CD4-positive, alpha-beta T cell treated with Interleukin-4 for 1 hour (primary cell): ENCODE data around the gene HIP1R.
A peak's percentile ranks its signal among the peaks of the same experiment; 100 is the strongest.
"Not testable (repeated sequence)": the region's sequence is repeated elsewhere in the genome, so short reads cannot be mapped to it uniquely, and the experiment has no call there.

Source experiments
- DNase-seq, 2 donors: peaks; one replicate each; pipeline ENCODE4 v3.0.0-alpha.2; 2020 to 2022

HIP1R gene, protein sequence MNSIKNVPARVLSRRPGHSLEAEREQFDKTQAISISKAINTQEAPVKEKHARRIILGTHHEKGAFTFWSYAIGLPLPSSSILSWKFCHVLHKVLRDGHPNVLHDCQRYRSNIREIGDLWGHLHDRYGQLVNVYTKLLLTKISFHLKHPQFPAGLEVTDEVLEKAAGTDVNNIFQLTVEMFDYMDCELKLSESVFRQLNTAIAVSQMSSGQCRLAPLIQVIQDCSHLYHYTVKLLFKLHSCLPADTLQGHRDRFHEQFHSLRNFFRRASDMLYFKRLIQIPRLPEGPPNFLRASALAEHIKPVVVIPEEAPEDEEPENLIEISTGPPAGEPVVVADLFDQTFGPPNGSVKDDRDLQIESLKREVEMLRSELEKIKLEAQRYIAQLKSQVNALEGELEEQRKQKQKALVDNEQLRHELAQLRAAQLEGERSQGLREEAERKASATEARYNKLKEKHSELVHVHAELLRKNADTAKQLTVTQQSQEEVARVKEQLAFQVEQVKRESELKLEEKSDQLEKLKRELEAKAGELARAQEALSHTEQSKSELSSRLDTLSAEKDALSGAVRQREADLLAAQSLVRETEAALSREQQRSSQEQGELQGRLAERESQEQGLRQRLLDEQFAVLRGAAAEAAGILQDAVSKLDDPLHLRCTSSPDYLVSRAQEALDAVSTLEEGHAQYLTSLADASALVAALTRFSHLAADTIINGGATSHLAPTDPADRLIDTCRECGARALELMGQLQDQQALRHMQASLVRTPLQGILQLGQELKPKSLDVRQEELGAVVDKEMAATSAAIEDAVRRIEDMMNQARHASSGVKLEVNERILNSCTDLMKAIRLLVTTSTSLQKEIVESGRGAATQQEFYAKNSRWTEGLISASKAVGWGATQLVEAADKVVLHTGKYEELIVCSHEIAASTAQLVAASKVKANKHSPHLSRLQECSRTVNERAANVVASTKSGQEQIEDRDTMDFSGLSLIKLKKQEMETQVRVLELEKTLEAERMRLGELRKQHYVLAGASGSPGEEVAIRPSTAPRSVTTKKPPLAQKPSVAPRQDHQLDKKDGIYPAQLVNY

DNA sequence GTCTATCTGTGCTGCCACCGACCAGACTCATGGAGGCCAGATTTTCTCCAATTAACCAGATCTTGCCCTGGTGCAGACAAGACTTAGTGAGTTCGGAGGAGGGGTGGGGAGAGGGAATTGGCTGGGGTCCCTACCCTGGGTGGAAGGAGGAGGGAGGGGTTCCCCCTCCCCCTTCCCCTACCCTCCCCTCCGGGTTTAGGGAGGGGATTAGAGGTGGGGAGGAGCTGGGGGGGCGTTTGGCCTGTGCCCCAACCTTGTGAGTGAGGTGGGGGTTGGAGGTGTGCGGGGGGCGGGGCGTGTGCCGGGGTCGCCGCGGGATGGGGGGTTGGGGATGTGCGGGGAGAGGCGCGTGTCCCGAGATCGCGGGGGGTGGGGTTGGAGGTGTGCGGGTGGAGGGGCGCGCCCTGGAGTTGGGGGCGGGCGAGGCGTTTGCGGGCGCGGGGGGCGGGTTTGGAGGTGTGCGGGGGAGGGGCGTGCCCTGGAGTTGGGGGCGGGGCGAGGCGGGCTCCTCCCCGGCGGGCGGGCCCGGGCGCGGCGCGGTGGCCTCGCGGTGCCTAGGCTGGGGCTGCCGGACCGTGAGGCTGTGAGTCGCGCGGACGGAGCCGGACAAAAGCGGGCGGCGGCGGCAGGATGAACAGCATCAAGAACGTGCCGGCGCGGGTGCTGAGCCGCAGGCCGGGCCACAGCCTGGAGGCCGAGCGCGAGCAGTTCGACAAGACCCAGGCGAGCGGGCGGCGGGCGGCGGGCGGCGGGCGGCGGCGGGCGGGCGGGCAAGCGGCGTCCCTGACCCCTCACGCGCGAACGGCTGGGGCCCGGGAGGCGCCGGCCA lies at the start of gene HIP1R:
TSS of gene HIP1R (plus strand) at position 537 of the 829 bp plus-strand sequence. CDS start at position 631, 94 bp downstream.
- DNase-seq: peak; percentile 45 to 59

DNA sequence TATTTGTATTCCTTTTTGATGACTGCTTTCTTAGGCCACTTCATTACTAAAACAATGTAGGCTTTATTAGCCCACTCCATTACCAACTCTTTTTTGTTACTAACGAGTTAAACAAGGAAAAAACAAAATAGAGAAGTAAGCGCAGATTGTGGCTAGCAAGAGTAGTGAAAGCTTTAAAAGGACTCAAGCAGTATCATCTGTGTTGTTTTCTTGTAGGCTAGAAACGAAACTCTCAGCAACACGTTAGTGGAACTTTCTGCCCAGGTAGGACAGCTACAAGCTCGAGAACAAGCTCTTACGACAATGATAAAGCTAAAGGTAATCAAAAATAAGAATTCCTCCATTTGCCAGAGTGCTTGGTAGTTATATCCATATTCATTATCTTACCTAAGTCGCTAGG lies 49.8 kb upstream of the HIP1R start:
- DNase-seq: no peak

DNA sequence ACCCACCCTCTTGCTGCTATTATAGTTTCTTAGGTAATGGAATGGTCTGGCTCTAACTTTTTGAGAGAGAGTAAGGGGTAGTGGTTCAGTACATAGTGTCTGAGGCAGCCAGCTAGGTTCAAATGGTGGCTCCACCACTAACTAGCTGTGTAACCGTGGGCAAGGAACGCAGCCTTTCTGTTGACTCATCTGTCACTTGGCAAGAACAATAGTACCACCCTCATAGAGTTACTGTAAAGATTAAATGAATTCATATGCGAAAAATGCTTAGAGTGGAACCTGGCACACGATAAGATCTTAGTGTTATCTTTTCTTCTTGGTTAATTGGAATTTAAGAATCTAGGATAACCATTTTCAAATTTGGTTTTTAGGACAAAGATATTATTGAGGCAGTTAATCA lies 46.9 kb upstream of the HIP1R start:
- no peak for DNase-seq

DNA sequence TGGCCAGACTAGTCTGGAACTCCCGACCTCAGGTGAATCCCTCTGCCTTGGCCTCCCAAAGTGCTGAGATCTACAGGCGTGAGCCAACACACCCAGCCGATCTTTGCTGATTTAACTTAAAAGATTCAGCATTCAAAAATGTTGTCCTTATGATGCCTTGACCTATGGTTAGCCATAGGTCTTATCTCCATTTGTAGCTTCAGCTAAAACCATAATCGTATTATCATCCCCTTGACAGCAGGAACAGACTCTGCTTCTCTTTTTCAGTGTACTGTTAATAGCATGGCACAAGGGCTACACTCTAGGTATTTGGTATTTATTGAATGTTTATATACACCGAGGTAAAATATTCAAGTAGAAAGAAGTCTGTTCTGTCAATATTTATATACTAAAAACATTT lies 45.6 kb upstream of the HIP1R start:
- DNase-seq: no peak

DNA sequence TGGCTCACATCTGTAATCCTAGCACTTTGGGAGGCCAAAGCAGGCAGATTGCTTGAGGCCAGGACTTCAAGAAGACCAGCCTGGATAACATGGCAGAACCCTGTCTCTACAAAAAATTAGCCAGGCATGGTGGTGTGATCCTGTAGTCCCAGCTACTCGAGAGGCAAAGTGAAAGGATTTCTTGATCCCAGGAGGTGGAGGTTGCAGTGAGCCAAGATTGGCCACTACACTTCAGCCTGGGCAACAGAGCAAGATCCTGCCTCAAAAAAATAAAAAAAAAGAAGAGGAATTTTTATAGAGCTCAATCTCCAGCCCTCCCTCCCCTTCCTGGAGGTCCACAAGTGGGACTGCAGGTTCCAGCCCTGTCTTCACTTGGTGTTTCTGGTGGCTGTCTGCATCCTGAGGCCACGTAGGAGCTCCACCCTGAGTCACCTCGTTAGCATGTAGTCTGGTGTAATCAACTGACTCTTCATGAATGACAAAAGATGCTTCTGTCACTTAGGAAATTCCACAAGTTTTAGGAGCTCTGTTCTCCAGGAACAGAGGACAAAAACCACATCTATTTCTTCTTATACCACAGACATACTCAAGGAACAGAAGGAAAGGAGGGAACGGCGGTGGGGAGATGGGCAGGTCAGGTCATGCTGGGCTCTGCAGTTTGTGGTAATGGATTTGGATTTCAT lies 44.7 kb upstream of the HIP1R start:
- no peak for DNase-seq

DNA sequence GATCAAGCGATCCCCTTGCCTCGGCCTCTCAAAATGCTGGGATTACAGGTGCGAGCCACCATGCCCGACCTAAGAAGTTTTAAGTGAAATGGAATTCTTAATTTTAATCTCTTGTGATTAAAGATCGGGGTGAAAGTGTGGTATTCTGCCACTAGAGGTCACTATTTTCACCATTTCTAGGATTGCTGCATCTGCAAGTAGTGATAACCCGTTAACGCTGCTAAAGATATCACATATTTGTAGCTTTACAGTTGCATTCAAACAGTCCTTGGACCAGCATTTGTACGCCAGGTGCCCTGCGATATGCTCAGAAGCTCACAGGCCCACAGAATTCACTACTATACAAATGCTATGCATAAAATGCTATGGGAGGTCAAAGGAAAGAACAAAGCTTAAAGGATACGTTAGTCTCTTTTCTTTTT lies 41.6 kb upstream of the HIP1R start:
- peak; percentile 15 to 70 for DNase-seq

DNA sequence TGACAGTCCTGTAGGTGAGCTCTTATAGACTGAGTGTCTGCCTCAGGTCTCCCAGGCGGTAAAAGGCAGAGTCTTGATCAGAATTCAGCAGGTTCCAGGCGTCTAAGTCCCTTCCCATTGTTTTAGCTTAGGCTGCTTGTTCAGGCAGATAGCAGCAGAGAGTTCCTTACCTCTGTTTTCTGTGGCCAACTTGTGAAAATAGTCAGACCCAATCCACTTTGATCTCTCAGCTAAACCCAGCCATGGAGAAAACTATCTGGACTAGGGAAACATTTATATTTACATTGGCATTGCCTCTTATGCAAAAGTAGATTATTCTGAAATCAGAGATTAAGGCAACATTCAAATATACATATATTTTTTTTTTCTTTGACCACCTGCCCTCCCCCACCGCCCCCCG lies 39.5 kb upstream of the HIP1R start:
- DNase-seq: no peak

DNA sequence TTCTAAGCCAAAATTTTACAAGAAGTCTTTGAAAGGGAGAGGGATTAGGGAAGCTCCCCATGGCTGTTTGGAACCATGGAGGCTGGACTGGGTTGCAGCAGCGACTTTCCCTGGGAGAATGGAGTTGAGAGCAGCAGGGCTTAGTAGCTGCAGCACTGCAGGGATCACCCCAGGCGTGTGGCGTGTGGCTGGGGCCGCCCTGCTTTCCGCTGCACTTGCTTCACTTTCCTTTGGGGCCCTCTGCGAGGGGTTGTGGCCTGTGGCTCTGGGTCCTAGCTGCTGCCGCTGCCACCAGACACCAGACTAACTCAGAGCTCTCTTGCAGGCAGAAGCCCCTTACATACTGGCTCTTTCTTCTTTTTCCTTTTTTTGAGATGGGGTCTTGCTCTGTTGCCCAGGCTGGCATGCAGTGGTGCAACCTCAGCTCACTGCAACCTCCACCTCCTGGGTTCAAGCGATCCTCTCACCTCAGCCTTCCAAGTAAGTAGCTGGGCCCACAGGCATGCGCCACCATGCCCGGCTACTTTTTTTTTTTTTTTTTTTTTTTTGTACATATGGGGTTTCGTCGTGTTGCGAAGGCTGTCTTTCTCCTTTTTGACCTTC lies 35.5 kb upstream of the HIP1R start:
- DNase-seq: no peak

DNA sequence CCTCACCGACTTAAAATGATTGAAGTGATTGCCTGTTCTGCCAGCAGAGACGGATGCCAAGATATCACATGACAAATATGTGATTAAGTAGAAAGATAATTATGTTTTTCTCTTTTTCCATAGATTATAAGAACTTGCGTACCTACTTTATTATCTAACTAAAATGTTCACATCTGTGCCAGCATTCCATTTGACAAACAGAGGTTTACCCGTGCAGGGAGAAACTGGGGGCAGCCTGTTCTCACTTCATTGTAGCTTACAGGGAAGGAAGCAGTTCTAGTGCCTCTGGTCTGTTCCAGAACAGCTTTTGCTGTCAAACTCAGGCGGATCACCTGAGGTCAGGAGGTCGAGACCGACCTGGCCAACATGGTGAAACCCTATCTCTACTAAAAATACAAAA lies 31.3 kb upstream of the HIP1R start:
- DNase-seq: no peak

DNA sequence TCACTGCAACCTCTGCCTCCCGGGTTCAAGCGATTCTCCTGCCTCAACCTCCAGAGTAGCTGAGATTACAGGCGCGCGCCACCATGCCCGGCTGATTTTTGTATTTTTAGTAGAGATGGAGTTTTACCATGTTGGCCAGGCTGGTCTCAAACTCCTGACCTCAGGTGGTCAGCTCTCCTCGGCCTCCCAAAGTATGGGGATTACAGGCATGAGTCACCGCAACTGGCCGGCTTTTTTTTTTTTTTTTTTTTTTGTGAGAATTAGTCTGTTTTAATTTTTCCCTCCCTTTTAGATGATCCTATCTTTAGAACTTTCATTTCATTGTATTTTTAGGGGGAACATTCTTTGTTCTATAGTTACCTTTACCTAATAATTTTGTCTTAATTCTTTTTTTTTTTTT lies 30.3 kb upstream of the HIP1R start:
- not testable (repeated sequence) for DNase-seq

DNA sequence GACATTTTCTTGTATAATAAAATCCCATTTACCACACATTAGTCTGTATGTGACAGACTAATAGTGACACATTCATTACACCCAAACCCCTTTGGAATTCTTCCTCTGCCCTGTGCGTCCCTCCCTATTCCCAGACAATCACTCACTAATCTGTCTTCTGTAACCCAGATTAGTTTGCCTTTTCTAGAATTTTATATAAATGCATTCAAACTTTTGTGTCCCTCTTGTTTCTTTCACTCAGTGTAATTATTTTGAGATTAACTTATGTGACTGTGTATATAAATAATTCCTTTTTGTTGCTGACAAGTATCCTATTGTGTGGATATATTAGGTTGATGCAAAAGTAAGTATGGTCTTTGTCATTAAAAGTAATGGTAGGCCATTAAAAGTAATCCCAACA lies 27.6 kb upstream of the HIP1R start:
- no peak for DNase-seq

DNA sequence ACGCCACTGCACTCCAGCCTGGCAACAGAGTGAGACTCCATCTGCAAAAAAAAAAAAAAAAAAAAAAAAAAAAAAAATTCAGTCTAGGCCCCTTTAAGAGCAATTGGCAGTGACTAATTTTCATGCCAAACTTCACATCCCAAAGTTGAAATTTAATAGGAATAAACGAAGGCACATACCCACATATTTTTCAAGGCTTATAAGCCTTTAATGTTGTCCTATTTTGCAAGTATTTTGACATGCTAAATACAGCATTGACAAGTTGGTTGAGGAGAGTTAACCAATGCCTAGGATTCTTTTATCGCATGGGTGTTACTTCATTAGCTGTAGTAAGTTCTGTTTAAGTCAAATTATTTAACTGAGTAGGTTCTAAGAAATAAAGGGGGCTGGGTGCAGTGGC lies 23.5 kb upstream of the HIP1R start:
- DNase-seq: no peak

DNA sequence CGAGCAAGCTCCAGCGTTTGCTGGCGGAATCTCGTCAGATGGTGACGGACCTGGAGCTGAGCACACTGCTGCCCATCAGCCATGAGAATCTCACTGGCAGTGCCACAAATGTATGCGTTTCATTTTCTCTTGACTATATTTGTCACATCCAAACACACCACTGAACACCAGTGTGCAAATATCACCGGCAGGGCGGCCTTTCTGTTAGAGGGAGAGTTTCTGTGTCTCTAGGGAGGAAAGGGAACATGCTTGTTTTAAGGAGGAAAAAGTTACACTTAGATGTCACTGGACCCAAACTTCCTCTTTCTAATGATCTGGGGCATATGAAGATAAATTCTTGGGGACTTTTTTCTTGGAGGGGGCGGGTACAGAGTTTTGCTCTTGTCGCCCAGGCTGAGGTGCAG lies 21.9 kb upstream of the HIP1R start:
- DNase-seq: peak in 1 of 2 donors; percentile 58

DNA sequence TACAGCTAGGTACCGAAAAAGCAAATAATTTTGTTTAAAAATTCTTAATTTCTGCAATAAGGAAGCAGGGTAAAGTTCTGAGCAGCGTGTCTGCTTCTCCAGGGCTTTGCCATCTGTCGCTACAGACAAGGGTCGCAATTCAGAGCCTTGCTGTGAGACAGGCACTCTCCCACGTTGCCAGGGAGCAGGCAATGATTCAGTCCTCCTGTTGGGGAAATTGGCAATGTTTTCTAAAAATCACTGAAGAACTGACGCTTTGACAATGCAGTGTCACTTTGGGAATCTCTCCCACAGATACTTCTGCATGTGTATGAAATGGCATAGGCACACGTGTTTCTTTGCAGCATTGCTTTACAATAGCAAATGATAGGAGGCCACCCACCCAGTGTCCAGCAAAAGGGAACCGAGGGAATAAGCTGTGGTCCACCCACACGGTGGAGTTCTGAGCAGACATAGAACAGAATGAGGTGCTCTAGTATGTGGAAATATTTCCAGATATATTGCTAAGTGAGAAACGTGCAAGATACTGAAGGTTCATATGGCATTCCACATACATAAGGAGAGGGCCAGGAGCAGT lies 16.0 kb upstream of the HIP1R start:
- DNase-seq: no peak

DNA sequence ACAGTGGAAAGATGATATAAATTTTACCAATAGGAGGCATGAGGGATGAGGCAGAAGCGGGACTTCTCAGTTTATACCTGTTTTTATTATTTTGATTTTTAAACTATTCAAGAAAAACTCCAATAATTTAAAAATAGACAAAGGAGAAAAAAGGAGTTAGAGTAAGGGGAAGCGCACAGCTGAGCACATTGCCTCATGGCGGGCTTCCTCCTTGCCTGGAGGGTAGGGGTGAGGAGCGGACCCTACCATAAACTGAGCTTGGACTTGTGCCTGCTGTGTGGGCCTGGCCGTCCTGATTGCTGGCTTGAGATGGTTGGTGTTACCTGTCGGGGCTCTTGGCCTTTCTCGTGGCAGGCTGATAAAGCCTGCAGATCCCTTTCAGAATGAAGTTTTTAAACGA lies 15.1 kb upstream of the HIP1R start:
- DNase-seq: no peak

DNA sequence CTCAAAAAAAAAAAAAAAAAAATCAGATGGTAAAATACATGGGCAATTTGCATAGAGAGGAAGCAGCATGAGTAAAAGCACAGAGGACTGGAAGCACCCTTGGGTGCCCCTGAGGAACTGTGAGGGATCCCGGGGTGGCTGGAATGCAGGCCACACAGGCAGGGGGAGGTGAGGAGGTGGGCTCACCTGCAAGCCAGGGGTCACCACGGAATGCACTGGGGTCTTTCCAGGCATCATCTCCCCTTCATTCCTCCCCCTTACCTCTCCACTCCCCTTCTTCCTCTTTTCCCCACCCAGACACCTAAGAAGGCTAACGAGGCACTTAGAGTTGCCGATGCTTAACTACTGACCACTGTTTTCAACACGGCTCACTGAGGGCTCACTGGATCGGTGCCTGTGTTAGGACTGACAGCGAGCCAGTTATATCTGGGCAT lies 14.4 kb upstream of the HIP1R start:
- DNase-seq: no peak

DNA sequence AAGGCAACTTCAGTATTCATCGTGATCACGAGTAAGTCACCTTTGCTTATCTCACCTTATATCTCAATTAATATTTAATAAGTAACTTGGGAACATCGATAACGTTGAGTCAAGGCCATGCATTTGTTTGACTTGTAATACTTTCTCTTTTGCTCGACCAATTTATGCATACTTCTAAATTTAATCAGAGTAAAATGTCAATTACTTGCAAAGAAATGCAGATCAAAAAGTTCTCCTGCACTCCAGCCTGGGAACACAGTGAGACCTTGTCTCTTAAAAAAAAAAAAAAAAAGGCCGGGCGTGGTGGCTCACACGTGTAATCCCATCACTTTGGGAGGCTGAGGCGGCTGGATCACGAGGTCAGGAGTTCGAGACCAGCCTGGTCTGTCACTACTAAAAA lies 11.8 kb upstream of the HIP1R start:
- no peak for DNase-seq

DNA sequence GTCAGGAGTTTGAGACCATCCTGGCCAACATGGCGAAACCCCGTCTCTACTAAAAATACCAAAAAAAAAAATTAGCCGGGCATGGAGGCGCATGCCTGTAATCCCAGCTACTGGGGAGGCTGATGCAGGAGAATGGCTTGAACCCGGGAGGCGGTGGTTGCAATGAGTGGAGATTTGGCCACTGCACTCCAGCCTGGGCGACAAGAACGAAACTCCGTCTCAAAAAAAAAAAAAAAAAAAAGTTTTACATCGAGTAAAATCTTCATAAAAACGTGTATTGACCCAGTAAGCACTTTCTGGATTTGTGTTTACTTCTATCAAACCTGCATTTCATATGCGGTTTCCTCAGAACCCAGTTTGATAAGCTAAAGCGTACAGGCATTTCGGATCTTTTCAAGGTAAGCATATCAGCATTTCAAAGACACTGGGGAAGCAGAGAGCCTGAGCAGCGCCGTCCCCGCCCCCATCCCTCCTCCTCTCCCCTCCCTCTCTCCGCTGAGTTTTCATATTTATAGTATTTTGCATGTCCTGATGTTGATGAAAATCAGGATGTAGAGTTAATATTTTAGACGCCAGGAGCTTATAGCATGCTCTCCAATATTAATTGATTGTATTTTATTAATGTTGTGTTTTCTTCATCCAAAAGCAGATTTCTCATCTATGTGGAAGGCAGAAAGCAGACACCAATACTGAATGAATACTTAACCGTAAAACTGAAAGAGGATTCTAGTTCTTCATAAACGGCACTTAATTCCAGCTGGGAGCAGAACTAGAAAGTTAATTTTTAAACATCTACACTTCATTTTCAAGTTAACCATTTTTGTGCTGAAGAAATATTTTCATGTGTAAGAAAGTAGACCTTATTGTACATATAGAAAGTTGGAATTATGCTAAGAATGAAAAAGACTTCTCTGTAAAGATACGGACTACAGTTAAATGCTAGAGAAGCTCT lies 9.2 kb upstream of the HIP1R start:
- DNase-seq: peak in 1 of 2 donors; percentile 5

DNA sequence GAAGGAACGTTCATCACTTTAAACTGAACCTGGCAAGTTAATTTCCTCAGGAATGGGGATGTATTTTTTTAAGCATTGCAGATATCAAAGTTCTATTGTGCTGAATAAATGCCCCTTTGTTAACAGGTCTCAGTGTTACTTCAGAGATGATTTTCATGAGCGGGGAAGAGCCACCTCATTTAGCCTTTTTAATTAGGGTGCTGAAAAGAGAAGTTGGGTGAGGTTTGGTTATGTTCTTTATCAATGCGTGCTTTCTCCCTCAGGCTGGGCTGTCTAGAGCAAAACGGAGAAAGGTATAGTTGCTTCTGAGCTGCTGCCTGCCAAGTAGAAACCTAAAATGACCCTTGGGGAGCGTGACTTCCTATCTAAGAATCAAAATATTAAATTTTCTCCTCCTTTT lies 8.0 kb upstream of the HIP1R start:
- DNase-seq: no peak
